SK-N-SH (cell line): ENCODE data around the gene RALY.

Experiments used
- TAF1 ChIP-seq: IDR thresholded peaks from 2 replicates; pipeline ENCODE4 v1.6.1; 2012; ENCODE audit warnings: low read depth, mild to moderate bottlenecking, low read length, moderate library complexity, borderline replicate concordance
- TF ChIP-seq, protein P1 (sequence below): fragments of 200-600 bp; sonication (generic); IDR thresholded peaks from 2 replicates; pipeline ENCODE4 v1.6.1; 2017; ENCODE audit warnings: antibody characterized with exemption, mild to moderate bottlenecking, moderate library complexity

DNA sequence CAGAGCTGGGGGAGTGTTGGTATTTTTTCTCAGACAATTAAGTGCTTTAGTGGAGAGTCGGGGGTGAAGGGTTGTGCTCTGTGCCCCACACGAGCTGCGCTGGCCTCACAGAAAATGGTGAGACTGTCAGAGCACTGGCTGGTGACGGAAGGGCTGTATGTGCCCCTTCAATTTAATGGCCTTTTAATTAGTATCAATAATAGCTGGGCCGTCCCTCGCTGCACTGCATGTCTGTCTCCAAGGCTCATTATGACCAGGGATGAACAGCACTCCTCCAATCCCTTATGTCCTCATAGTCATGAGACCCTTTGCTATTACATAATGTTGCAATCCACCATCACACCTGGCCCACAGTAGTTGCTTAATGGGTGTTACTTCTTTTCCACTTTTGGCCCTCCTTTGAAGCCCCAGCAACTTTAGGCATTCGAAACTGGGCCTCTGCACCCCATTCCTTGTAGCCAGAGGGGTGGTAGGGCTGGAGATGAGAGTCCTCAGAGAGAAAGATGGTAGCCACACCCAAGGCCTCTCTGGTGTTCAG is 9.5 kb upstream of the RALY start:
- TF ChIP-seq TAF1, result no peak
- TF ChIP-seq, protein P1, sequence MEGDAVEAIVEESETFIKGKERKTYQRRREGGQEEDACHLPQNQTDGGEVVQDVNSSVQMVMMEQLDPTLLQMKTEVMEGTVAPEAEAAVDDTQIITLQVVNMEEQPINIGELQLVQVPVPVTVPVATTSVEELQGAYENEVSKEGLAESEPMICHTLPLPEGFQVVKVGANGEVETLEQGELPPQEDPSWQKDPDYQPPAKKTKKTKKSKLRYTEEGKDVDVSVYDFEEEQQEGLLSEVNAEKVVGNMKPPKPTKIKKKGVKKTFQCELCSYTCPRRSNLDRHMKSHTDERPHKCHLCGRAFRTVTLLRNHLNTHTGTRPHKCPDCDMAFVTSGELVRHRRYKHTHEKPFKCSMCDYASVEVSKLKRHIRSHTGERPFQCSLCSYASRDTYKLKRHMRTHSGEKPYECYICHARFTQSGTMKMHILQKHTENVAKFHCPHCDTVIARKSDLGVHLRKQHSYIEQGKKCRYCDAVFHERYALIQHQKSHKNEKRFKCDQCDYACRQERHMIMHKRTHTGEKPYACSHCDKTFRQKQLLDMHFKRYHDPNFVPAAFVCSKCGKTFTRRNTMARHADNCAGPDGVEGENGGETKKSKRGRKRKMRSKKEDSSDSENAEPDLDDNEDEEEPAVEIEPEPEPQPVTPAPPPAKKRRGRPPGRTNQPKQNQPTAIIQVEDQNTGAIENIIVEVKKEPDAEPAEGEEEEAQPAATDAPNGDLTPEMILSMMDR, result no peak
